ENCODE data around the gene ALDH3A2. TPM values are rescaled to one million over a fixed set of nuclear protein-coding genes. Genes with fewer than 3 reads are reported as not detected.
"Not testable (repeated sequence)": the region's sequence is repeated elsewhere in the genome, so short reads cannot be mapped to it uniquely, and the experiment has no call there.

Gene ALDH3A2
- total RNA-seq, 1 donor from 2014 or later = 30.9 TPM

- intact Hi-C loops (cut with micrococcal nuclease) = no loop called here
These were observed 29.3 kb downstream of the ALDH3A2 start for GRCh38 chr17:19677736-19678379.

- intact Hi-C loops (cut with micrococcal nuclease) = no loop called here
These were observed 30.3 kb downstream of the ALDH3A2 start for GRCh38 chr17:19678581-19679453.

GRCh38 chr17:19683117-19683516, 34.6 kb downstream of the ALDH3A2 start:
- intact Hi-C loops (cut with micrococcal nuclease) = no loop called here

- intact Hi-C loops (cut with micrococcal nuclease) = not testable (repeated sequence)
These were observed 36.5 kb downstream of the ALDH3A2 start for GRCh38 chr17:19684909-19685580.

- intact Hi-C loops (cut with micrococcal nuclease) = no loop called here
These were observed 38.0 kb downstream of the ALDH3A2 start for GRCh38 chr17:19686400-19687090.

- intact Hi-C loops (cut with micrococcal nuclease) = no loop called here
These were observed 53.7 kb downstream of the ALDH3A2 start for GRCh38 chr17:19702217-19702641.

GRCh38 chr17:19703106-19703827, 54.7 kb downstream of the ALDH3A2 start:
- intact Hi-C loops (cut with micrococcal nuclease) = no loop called here

- intact Hi-C loops (cut with micrococcal nuclease) = no loop called here
These were observed 55.5 kb downstream of the ALDH3A2 start for GRCh38 chr17:19703828-19704613.

GRCh38 chr17:19705201-19705600, 56.6 kb downstream of the ALDH3A2 start:
- intact Hi-C loops (cut with micrococcal nuclease) = no loop called here

- intact Hi-C loops (cut with micrococcal nuclease) = no loop called here
These were observed 57.5 kb downstream of the ALDH3A2 start for GRCh38 chr17:19705771-19706770.

- intact Hi-C loops (cut with micrococcal nuclease) = no loop called here
These were observed 58.5 kb downstream of the ALDH3A2 start for GRCh38 chr17:19706791-19707727.

GRCh38 chr17:19707728-19708221, 59.2 kb downstream of the ALDH3A2 start:
- intact Hi-C loops (cut with micrococcal nuclease) = no loop called here

- intact Hi-C loops (cut with micrococcal nuclease) = no loop called here
These were observed 60.1 kb downstream of the ALDH3A2 start for GRCh38 chr17:19708431-19709175.

GRCh38 chr17:19709841-19710240, 61.3 kb downstream of the ALDH3A2 start:
- intact Hi-C loops (cut with micrococcal nuclease) = no loop called here

GRCh38 chr17:19712436-19713004, 64.0 kb downstream of the ALDH3A2 start:
- intact Hi-C loops (cut with micrococcal nuclease) = no loop called here

GRCh38 chr17:19713462-19713861, 64.9 kb downstream of the ALDH3A2 start:
- intact Hi-C loops (cut with micrococcal nuclease) = no loop called here

All from T-helper 1 cell treated with Interleukin-12 subunit alpha and Interleukin-12 subunit beta and Interleukin-4 antibody, amounts not matched to agents 30 ng/mL and 1 ng/mL, for 36 hours (primary cell).